Measurements from ENCODE around the gene GALP.
"Not testable (repeated sequence)": the region's sequence is repeated elsewhere in the genome, so short reads cannot be mapped to it uniquely, and the experiment has no call there.

The GALP gene

GRCh38 chr19:56175861-56176307 is at the start of gene GALP:
Gene GALP, plus strand, starts transcription at chr19:56176008. Its CDS starts 1,101 bp downstream, at chr19:56177109.
- DNase-seq = not testable (repeated sequence)

DNA sequence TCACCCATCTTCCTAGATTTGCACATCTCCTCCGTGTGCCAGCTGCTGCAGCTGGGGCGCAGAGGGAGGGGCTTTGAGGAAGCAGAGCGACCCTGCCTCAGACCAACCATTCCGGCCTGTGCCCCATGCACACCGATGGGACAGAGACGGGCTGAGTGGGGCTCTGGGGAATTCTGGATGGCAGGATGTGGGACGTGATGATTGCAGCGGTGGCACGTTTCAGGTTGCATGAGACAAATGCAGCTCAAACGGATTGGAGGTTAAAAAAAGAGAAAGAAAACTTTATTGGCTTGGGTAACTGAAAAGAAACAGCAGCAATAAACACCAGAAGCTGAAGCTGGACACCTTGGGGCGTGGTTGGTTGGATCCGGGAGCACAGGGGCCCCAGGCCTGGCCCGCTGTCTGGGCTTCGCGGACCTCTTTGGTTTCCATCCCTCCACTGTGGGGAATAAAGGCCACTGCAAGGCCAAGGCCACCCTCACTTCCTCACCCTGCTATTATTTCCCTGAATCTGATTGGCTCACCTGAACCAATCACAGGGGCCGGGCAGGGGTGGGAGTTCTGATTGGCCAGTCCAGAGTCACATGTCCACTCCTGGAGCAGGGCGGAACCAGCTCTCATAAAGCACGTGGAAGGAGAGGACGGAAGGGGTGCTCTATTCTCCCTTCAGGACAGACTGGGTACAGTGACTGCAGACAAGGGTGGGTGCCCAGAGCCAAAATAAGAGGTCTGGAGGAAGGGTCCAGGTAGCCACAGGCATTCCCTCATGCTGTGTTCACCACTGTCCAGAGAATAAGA is 48.6 kb upstream of the GALP start:
- no peak for DNase-seq

GRCh38 chr19:56130006-56130405 is 45.8 kb upstream of the GALP start:
- DNase-seq = no peak

DNA sequence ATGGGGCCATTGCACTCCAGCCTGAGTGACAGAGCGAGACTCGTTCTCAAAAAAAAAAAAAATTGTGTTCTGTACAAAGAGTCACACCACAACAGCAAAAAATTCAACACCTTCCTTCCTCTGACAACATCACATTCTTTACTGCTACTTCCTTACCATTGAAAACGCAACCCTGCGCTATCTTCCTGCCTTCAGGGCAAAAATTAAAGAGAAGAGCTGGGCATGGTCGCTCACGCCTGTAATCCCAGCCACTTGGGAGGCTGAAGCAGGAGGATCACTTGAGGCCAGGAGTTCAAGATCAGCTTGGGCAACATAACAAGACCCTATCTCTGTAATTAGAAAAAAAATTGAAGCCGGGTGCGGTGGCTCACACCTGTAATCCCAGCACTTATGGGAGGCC is 44.2 kb upstream of the GALP start:
- DNase-seq = no peak

- DNase-seq = no peak
Measured at GRCh38 chr19:56132316-56132822, 43.4 kb upstream of the GALP start.

DNA sequence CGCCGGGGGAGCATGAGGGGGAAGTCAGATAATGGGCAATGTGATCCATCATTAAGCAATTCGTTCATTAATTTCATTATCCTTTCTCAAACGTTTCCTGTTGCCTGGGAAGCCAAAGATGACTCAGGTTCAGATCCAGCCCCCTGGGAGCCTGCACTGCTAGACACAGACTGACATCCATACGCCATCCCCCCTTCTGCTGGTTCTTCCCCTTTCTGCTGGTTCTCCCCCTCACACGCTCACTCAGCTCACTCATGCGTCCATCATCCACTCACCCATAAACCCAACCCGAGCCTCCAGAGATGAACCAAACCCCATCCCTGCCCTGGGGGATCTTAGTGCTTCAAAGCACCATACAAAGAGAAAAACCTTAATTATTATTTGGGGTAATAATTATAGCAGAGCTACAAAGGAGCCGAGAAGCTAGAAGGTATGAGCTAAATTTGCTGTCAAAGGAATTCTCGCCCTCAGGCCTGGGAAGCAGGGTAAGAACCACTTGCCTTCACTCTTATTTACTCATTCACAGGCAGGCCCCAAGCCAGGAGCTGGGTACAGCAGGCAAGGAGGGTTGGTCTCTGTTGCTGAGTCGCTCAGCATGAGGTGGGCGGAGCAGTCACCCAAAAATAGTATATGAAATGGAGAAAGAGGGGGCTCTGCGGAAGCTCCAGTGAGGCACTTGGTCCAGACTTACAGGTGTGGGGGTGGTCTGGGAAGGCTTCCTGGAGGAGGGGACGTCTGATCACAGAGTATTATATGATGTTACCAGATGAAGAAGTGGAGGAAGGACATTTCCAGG is 41.8 kb upstream of the GALP start:
- no peak for DNase-seq

GRCh38 chr19:56134654-56134921 is 41.2 kb upstream of the GALP start:
- DNase-seq = no peak

DNA sequence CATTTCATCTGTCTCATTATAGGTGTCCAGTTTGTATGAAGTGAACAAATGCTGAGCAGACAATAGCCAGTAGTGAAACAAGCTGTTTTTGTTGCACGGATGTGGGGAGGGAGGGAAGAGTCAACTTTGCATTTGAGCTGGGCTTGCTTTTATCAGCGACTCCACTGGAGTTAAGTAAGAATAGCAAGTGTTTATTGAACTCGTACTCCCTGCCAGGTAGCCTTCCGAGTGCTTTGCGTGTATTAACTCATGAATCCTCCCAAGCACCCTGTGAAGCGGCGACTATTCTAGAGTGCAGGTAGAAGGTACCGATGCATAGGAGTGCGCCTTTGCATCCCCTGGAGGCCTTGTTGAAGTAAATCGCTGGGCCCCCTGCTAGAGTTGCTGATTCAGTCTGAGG is 39.4 kb upstream of the GALP start:
- no peak for DNase-seq

GRCh38 chr19:56137405-56137804 is 38.4 kb upstream of the GALP start:
- no peak for DNase-seq

DNA sequence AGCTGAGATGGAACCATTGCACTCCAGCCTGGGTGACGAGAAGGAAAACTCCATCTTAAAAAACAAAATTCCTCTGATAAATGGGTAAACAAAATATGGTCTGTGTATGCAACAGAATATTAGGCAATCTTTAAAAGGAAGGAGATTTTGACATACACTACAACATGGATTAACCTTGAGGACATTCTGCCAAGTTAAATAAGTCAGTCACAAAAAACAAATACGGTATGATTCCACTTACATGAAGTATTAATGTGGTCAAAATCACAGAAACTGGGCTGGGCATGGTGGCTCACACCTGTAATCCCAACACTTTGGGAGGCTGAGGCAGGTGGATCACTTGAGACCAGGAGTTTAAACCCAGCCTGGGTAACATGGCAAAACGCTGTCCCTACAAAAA is 37.7 kb upstream of the GALP start:
- no peak for DNase-seq

DNA sequence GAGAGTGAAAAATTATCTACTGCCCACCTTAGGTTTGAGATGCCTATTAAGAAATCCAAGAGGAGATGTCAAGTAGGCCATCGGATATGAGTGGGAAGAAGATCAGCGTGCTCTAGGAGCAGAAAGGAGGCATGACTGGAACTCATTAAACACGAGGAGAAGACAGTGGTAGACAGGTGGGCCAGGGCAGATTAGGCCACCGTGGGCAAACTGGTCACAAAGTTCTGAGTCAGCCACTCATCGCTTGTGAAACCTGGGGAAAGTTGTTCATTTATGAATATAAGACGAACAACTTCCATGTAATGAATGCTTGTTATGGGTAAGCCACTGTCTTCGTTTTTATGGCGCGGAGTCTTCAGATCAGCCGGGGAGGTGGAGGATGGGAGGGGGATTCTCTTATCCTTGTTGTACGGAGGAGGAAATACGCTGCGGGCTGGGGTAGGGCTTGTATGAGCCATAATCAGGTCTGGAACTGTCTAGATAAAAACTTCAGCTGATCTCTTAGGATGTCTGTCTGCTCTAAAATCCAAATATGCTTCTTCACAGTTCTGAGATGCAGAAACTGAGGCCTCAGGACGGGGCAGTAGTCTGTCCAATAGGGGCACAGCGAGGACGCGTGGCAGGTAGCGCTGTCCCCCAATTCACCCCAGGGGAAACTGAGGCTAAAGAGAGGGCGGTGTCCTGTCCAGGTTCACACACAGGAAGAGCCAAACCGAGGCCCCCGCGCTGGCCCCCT is 35.8 kb upstream of the GALP start:
- DNase-seq = no peak

DNA sequence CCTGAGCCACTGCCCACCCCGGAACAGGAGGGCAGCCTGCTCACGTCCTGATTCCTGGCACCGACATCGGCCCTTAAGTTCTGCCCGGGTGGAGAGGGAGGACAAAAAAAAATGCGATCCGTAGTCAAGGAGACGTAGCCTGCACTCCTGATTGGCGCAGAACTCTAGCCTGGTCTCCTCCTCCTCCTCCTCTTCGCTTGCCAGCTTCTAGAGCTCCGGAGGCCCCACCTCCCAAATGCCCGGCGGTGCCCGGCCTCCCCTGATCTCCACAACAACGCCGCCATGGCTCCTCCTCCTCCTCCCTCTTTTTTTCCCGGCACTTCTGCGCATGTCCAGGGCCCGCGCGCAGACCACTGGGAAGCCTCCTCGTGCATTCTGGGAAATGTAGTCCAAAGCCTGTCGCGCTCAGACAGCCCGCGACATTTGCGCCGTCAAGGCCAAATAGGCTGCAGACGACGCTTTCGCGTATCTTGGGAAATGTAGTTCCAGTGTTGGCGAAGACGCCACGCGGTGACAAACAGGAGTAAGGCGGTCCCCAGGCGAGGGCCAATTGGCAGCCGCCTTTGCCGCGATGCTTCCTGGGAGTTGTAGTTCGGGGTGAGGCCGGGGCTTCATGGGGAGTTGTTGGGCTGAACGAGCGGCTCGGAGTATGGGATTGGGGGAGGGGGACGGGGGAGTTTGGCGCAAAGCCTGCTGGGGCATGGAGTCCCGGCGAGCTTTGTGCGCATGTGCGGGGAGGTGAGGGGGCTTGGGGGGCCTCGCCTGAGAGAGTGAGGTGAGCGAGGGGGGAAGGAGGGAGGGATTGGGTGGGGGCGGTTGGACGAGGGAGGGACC is 35.0 kb upstream of the GALP start, which contains the start of gene ZNF444:
Gene ZNF444, plus strand, starts transcription at position 705 of the 834 bp plus-strand sequence. CDS start 5,625 bp downstream, outside the sequence.
- peak; percentile 98 to 99 for DNase-seq

GRCh38 chr19:56141417-56141993 is 34.3 kb upstream of the GALP start:
- peak; percentile 30 to 33 for DNase-seq

DNA sequence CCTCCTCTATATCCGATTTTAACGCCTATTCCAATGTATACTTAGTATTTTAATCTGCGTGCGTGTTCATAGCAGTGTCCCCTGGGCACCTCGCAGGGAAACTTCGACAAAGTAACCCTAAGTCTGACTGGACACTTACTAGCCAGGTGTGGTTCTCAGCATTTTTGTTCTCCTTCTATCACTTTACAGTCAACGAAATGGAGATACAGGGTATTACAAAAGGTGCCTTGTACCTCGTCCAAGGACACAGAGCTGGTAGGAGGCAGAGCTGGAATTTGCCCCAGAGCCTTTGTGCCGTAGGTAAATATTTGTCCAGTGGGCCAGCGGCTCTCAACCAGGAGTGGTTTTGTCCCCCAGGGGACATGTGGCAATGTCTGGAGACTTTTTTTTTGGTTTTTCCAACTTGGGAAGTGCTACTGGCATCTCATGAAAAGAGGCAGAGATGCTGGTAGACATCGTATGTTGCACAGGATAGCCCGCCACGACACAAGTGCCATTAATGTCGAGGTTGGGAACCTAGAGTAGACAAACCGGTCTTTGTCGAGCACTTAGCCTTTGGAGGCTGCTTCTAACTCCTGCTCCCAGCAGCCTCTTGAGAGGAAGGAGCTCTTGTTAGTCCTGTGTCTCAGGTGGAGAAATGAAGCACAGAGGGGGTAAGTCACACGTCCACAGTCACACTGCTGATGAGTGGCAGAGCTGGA is 33.6 kb upstream of the GALP start:
- no peak for DNase-seq

DNA sequence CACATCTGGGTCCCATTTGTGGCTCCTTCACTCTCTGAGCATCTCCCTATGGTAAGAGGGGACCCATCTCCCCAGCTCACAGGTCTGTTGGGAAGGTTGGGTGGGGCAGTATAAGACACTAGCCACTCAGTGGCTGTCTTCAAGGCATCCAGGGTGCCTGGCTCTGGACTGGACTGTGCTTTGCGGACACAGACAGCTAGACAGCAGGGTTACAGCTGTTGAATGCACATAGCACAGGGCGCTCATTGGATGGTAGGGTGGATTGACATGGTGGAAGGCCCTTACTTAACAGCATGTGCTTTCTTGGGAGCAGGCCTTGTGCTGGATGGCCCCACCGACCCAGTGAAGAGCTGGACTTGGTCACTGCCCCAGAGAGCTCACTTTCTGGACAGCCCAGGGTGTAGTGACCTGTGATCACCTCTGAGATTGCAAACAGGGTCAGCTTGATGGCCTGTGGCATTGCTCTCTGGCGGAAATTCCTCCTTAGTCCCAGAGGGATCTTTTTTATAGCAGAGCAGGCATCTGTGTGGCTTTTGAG is 32.8 kb upstream of the GALP start:
- DNase-seq = no peak

GRCh38 chr19:56144376-56144775 is 31.4 kb upstream of the GALP start:
- DNase-seq = no peak

DNA sequence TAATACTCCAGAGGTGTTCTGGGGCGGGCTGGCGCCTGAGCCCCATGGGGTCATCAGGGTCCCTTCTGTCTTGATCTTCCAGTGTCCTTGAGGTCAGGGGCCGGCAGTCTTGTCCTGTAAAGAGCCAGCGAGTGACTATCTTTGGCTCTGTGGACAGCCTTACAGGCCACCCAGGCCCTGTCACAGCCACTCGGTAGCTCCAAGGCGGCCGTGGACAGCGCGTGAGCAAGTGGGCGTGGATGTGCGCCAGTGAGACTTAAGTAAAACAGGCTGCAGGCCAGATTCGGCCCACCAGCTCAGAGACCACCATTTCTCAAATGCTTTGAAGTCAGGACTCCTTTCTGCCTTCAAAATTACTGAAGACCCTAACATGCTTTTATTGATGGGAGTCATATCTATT is 31.0 kb upstream of the GALP start:
- no peak for DNase-seq

DNA sequence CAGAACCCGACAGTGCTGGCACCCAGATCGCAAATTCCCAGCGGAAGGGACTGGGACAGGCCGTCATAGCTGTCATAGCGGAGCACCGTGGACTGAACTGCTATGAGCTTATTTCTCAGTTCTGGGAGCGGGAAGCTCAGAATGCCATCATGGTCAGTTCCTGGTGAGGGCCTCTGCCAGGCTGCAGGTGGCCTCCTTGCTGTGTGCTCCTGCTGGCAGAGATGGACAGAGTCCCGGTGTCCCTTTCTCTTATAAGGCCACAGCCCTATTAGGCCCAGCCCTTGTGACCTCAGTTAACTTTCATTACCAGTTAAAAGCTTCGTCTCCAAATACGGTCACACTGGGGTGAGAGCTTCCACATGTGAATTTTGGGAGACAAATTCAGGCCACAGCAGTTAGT is 30.1 kb upstream of the GALP start:
- DNase-seq = no peak

DNA sequence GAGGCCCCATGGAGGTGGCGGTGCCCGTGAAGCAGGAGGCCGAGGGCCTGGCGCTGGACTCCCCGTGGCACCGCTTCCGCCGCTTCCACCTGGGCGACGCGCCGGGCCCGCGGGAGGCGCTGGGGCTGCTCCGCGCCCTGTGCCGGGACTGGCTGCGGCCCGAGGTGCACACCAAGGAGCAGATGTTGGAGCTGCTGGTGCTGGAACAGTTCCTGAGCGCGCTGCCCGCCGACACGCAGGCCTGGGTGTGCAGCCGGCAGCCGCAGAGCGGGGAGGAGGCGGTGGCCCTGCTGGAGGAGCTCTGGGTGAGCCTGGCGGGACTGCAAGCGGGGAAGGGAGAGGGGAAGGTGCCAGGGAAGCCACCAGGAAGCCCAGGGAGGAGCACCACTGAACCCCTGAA is 28.9 kb upstream of the GALP start:
- no peak for DNase-seq

- no peak for DNase-seq
Measured at GRCh38 chr19:56147307-56147706, 28.5 kb upstream of the GALP start.

DNA sequence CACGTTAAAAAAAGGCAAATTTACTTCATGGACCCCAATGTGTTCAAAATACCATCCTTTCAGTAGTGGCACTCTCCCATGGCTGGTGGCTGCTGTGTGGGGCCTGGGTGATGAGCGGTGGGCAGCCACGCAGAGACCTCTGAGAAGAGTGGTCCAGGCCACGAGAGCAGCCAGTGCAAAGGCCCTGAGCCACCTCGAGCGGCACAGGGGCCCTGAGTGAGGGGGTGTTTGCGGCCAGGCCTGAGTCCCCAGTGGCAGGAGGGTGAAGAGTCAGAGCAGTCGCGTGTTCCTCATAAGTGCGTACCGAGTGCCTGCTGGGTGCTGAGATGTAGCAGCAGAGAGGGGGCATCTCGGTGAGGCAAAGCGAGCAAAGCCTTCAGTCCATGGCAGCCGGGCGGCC is 27.7 kb upstream of the GALP start:
- no peak for DNase-seq

Data from stimulated activated CD4-positive, alpha-beta T cell treated with anti-CD3 and anti-CD28 coated beads, Interleukin-2, amount 100 ng/mL, for 24 hours (primary cell).